Smooth muscle cell (in vitro differentiated cells): ENCODE data around the gene RNF4. TPM values are rescaled to one million over a fixed set of nuclear protein-coding genes. Genes with fewer than 3 reads are reported as not detected.

ENCODE experiments used
- DNase-seq: peaks from one replicate; lab custom pipeline; 2025; ENCODE audit not compliant: unreplicated experiment; lab: John Stamatoyannopoulos, UW
- H2AFZ ChIP-seq: fragments of 200-600 bp; sonication (generic); 2 replicates; pipeline ENCODE4 v1.6.0; 2016; ENCODE audit warnings: antibody characterized with exemption, low read depth, mild to moderate bottlenecking
- H3F3A ChIP-seq: fragments of 200-600 bp; sonication (generic); 2 replicates; pipeline ENCODE4 v1.6.0; 2017; ENCODE audit warnings: antibody characterized with exemption, low read depth
- H3K27ac ChIP-seq: fragments of 200-600 bp; sonication (generic); 2 replicates; pipeline ENCODE4 v1.5.1; 2016; ENCODE audit warnings: low read depth, mild to moderate bottlenecking
- H3K27me3 ChIP-seq: fragments of 200-600 bp; sonication (generic); 2 replicates; pipeline ENCODE4 v1.6.1; 2016; ENCODE audit warnings: low read depth, mild to moderate bottlenecking
- H3K36me3 ChIP-seq: fragments of 200-600 bp; sonication (generic); 2 replicates; pipeline ENCODE4 v1.5.1; 2016; ENCODE audit warnings: low read depth
- H3K4me1 ChIP-seq: fragments of 200-600 bp; sonication (generic); 2 replicates; pipeline ENCODE4 v1.5.1; 2016; ENCODE audit warnings: low read depth
- H3K4me2 ChIP-seq: fragments of 200-600 bp; sonication (generic); 2 replicates; pipeline ENCODE4 v1.6.0; 2016; ENCODE audit warnings: mild to moderate bottlenecking
- H3K4me3 ChIP-seq: fragments of 200-600 bp; sonication (generic); 2 replicates; pipeline ENCODE4 v1.5.1; 2016; ENCODE audit warnings: mild to moderate bottlenecking
- H3K79me2 ChIP-seq: fragments of 200-600 bp; sonication (generic); 2 replicates; pipeline ENCODE4 v1.6.0; 2016; ENCODE audit warnings: low read depth, mild to moderate bottlenecking
- H3K9ac ChIP-seq: fragments of 200-600 bp; sonication (generic); 2 replicates; pipeline ENCODE4 v1.6.0; 2016; ENCODE audit warnings: low read depth
- H3K9me3 ChIP-seq: fragments of 200-600 bp; sonication (generic); replicated peaks from 2 replicates; pipeline ENCODE4 v1.5.1; 2016; ENCODE audit warnings: low read depth
- H4K20me1 ChIP-seq: fragments of 200-600 bp; sonication (generic); 2 replicates; pipeline ENCODE4 v1.6.0; 2016; ENCODE audit warnings: low read depth
- CTCF ChIP-seq: fragments of 200-600 bp; sonication (generic); IDR thresholded peaks from 2 replicates; pipeline ENCODE4 v1.5.1; 2017; ENCODE audit warnings: borderline replicate concordance, mild to moderate bottlenecking, antibody characterized with exemption; ENCODE audit not compliant: insufficient read depth, poor library complexity, severe bottlenecking
- WGBS: methylation state at CpG from one replicate; pipeline ENCODE4 v1.1.7; 2016; ENCODE audit warnings: low lambda C conversion rate; 5-methylcytosine and 5-hydroxymethylcytosine counted together
- polyA plus RNA-seq: library from polyadenylated mRNA; unstranded; fragments of >200 nt; fragmentation: Nextera tagmentation; extraction: Ambion mirVana; gene quantifications from 2 replicates; pipeline ENCODE4 v1.2.1, GENCODE V29; 2016
- total RNA-seq: library from RNA; depleted of rRNA; stranded (reverse); fragments of >200 nt; gene quantifications from 2 replicates; pipeline ENCODE4 v1.2.3, GENCODE V29; 2014

Gene RNF4
- total and polyA plus RNA-seq, 2 experiments from 2014 or later = 47.3 to 47.8 TPM

- whole genome bisulfite sequencing = 85% methylated on average over 11 of the region's 11 CpGs
- H3K4me1 ChIP-seq = no peaks in the 10 kb centered on the region
These were observed 83.9 kb downstream of the RNF4 start for GRCh38 chr4:2552806-2553205.

GRCh38 chr4:2558301-2558700, 89.4 kb downstream of the RNF4 start:
- Histone ChIP-seq H4K20me1 (peaks cover 100% of the 10 kb centered on the region), H3F3A (no peaks in the 10 kb centered on the region), H3K27me3 (no peaks in the 10 kb centered on the region), H3K9ac (no peak overlapping the region), H3K27ac (no peak overlapping the region), H3K4me1 (no peaks in the 10 kb centered on the region), H3K36me3 (no peaks in the 10 kb centered on the region), H3K9me3 (no peaks in the 10 kb centered on the region), H2AFZ (no peak overlapping the region), H3K4me3 (no peak overlapping the region), H3K4me2 (no peak overlapping the region), H3K79me2 (peaks cover 100% of the 10 kb centered on the region)
- DNase-seq = no peak
- TF ChIP-seq CTCF = no peak
- WGBS = 96% methylated on average over 6 of the region's 6 CpGs

More at GRCh38 chr4:2552806-2553205, 83.9 kb downstream of the RNF4 start:
- no peak overlapping the region for H3K4me2 ChIP-seq
- peaks cover 98% of the 10 kb centered on the region for H3K79me2 ChIP-seq
- DNase-seq = no peak
- no peak for TF ChIP-seq CTCF
- no peak overlapping the region for H3K9ac ChIP-seq
- H3K27ac ChIP-seq = no peak overlapping the region
- no peaks in the 10 kb centered on the region for H3K9me3 ChIP-seq
- H3K4me3 ChIP-seq = no peak overlapping the region
- H4K20me1 ChIP-seq = peaks cover 98% of the 10 kb centered on the region
- H3F3A ChIP-seq = no peaks in the 10 kb centered on the region
- no peaks in the 10 kb centered on the region for H3K27me3 ChIP-seq
- no peaks in the 10 kb centered on the region for H3K36me3 ChIP-seq
- no peak overlapping the region for H2AFZ ChIP-seq

- peaks cover 100% of the 10 kb centered on the region for H4K20me1 ChIP-seq
- WGBS = 97% methylated on average over 12 of the region's 12 CpGs
These were observed 91.3 kb downstream of the RNF4 start for GRCh38 chr4:2560167-2560566.

More at GRCh38 chr4:2560167-2560566, 91.3 kb downstream of the RNF4 start:
- no peak for DNase-seq
- H3K4me1 ChIP-seq = no peaks in the 10 kb centered on the region
- no peak for TF ChIP-seq CTCF
- H3K4me3 ChIP-seq = no peak overlapping the region
- no peak overlapping the region for H3K4me2 ChIP-seq
- H3K27me3 ChIP-seq = no peaks in the 10 kb centered on the region
- H3K9me3 ChIP-seq = no peaks in the 10 kb centered on the region
- no peaks in the 10 kb centered on the region for H3K36me3 ChIP-seq
- H3K9ac ChIP-seq = no peak overlapping the region
- H3F3A ChIP-seq = no peaks in the 10 kb centered on the region
- no peak overlapping the region for H2AFZ ChIP-seq
- peaks cover 100% of the 10 kb centered on the region for H3K79me2 ChIP-seq
- H3K27ac ChIP-seq = no peak overlapping the region

Other genes with a start within 250 kb of the RNF4 start
- gene HAUS3, start 227.0 kb upstream of the RNF4 start, total RNA-seq = 15.1 and 16.2 TPM in 2 replicates
- gene HAUS3, start 227.0 kb upstream of the RNF4 start, polyA plus RNA-seq = 8.7 and 13.4 TPM in 2 replicates
- 0.63 and 3.0 TPM in 2 replicates for gene POLN, start 227.0 kb upstream of the RNF4 start, total RNA-seq
- 0.35 and 2.0 TPM in 2 replicates for gene POLN, start 227.0 kb upstream of the RNF4 start, polyA plus RNA-seq
- gene MXD4, start 207.0 kb upstream of the RNF4 start, total RNA-seq = 26.8 and 28.2 TPM in 2 replicates
- gene MXD4, start 207.0 kb upstream of the RNF4 start, polyA plus RNA-seq = 81.8 and 87.6 TPM in 2 replicates
- 0.09 and 0.22 TPM in 2 replicates for gene ZFYVE28, start 50.5 kb upstream of the RNF4 start, total RNA-seq
- 0.26 TPM in 1 of 2 replicates, not detected in the other for gene ZFYVE28, start 50.5 kb upstream of the RNF4 start, polyA plus RNA-seq
- not detected in 2 replicates for gene CFAP99, start 50.2 kb upstream of the RNF4 start, total RNA-seq
- gene CFAP99, start 50.2 kb upstream of the RNF4 start, polyA plus RNA-seq = not detected in 2 replicates
- gene FAM193A, start 67.5 kb downstream of the RNF4 start, total RNA-seq = 7.8 and 12.2 TPM in 2 replicates
- 8.3 and 12.7 TPM in 2 replicates for gene FAM193A, start 67.5 kb downstream of the RNF4 start, polyA plus RNA-seq